Kidney epithelial cell (primary cell): Measurements from ENCODE around the gene SOX5. TPM values are rescaled to one million over a fixed set of nuclear protein-coding genes. Genes with fewer than 3 reads are reported as not detected.

Experiments used
- DNase-seq: peaks from one replicate; pipeline ENCODE4 v3.0.0-alpha.2; 2010; ENCODE audit warnings: low read depth
- H3K27me3 ChIP-seq: 2 replicates; pipeline ENCODE4 v1.6.0; 2011; ENCODE audit warnings: low read length; ENCODE audit not compliant: control insufficient read depth, insufficient read depth
- H3K36me3 ChIP-seq: 2 replicates; pipeline ENCODE4 v1.5.1; 2011; ENCODE audit warnings: low read length; ENCODE audit not compliant: control insufficient read depth, insufficient read depth
- H3K4me3 ChIP-seq: 2 replicates; pipeline ENCODE4 v1.5.1; 2011; ENCODE audit warnings: low read depth, mild to moderate bottlenecking, control low read depth, low read length
- CTCF ChIP-seq: IDR thresholded peaks from 2 replicates; pipeline ENCODE4 v1.5.1; 2011; ENCODE audit warnings: mild to moderate bottlenecking, moderate library complexity, low read length, control low read depth, inconsistent platforms; ENCODE audit not compliant: insufficient read depth, poor library complexity, severe bottlenecking
- total RNA-seq: library from RNA; depleted of rRNA; stranded (reverse); fragments of >200 nt; gene quantifications from 2 replicates; pipeline ENCODE4 v1.2.3, GENCODE V29; 2015

The SOX5 gene
- total RNA-seq, 1 donor from 2014 or later: 1.0 TPM

DNA sequence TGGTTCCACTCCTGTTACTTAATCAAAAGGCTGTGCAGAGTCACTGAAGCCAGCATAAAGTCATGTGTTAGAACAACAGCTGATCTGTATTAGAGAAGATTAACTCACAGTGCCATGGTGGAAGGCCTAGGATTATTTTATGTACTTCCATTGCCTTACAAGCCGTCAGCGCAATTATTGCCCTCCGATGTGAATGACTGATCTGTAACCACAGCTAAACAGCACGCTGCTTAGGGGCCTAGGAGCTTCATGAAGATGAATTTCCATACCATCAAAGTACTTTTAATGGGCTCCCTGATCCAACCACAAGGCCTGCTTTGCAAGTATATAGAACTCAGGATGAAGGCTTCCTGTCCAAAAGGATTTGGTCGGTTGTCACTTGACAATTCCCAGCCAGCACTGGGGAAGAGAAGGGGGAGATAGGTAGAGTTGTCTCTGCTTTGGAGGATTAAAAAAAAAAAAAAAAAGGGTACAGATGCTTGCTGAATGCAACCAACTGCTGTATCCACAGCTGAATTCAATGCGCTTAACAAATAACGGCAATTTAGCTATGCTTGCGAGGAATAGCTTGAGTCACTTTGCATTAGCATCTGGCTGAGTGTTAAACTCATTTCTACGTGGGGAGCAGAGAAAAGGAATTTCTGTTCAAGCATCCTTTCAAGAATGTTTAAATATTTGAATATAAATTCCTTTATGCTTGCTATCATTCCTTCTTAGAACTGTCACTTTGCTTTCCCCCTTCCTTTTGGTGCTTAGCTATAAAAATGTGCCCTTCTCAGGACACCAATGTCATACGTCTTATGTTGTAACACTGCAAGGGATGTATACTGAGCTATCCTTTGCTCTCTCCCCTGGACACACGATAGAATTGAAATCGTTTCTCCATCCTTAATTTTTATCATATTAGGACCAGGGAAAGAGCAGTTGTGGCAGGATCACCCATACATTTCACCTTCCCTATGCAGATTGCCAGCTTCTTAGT, 387.8 kb downstream of the SOX5 start:
- Histone ChIP-seq H3K4me3 (no peak overlapping the region), H3K36me3 (no peaks in the 10 kb centered on the region), H3K27me3 (no peaks in the 10 kb centered on the region)
- no peak for TF ChIP-seq CTCF
- no peak for DNase-seq

DNA sequence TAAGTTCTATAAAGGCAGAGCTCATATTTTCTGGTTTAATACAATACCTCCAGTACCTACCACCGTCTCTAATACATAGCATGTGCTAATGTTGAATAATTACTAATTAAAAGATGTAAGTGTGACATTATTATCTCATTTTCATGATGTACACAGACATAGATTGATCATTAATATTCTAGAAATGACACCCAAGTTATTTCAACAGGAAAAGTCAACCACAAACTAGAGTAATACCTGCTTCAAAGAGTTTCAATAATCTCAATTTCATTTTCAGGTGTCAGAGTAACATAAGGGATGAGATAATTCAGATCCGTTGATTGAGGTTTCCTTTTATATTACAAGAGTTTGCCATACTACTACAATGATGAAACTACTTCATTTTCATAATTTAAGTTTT, 388.9 kb downstream of the SOX5 start:
- Histone ChIP-seq H3K4me3 (no peak overlapping the region), H3K36me3 (no peaks in the 10 kb centered on the region), H3K27me3 (no peaks in the 10 kb centered on the region)
- no peak for TF ChIP-seq CTCF
- DNase-seq: no peak

- no peaks in the 10 kb centered on the region for H3K27me3 ChIP-seq
- H3K36me3 ChIP-seq: no peaks in the 10 kb centered on the region
- DNase-seq: no peak
- no peak for TF ChIP-seq CTCF
- no peak overlapping the region for H3K4me3 ChIP-seq
Observed at GRCh38 chr12:23559268-23559753, 390.2 kb downstream of the SOX5 start.

GRCh38 chr12:23556661-23557060, 392.8 kb downstream of the SOX5 start:
- H3K27me3 ChIP-seq: no peaks in the 10 kb centered on the region
- DNase-seq: no peak
- H3K36me3 ChIP-seq: no peaks in the 10 kb centered on the region
- no peak for TF ChIP-seq CTCF
- H3K4me3 ChIP-seq: no peak overlapping the region

GRCh38 chr12:23555825-23556207, 393.7 kb downstream of the SOX5 start:
- no peak for DNase-seq
- H3K36me3 ChIP-seq: no peaks in the 10 kb centered on the region

More at GRCh38 chr12:23555825-23556207, 393.7 kb downstream of the SOX5 start:
- TF ChIP-seq CTCF: no peak
- Histone ChIP-seq H3K4me3 (no peak overlapping the region), H3K27me3 (no peaks in the 10 kb centered on the region)
